Neural progenitor cell (in vitro differentiated cells): ENCODE results near the gene STOML1. TPM values are rescaled to one million over a fixed set of nuclear protein-coding genes. Genes with fewer than 3 reads are reported as not detected.

Experiments
- DNase-seq: peaks from one replicate; pipeline ENCODE4 v3.0.0-alpha.2; 2016; ENCODE audit warnings: low spot score
- H2AFZ ChIP-seq: fragments of 200-600 bp; sonication (generic); replicated peaks from 2 replicates; pipeline ENCODE4 v1.6.1; 2016; ENCODE audit warnings: antibody characterized with exemption
- H3F3A ChIP-seq: fragments of 200-600 bp; sonication (generic); 2 replicates; pipeline ENCODE4 v1.6.1; 2016; ENCODE audit warnings: antibody characterized with exemption, low read depth
- H3K27ac ChIP-seq: fragments of 200-600 bp; sonication (generic); 2 replicates; pipeline ENCODE4 v1.5.1; 2016; ENCODE audit warnings: mild to moderate bottlenecking
- H3K27me3 ChIP-seq: fragments of 200-600 bp; sonication (generic); 2 replicates; pipeline ENCODE4 v1.6.1; 2016; ENCODE audit warnings: mild to moderate bottlenecking, moderate library complexity
- H3K36me3 ChIP-seq: fragments of 200-600 bp; sonication (generic); 2 replicates; pipeline ENCODE4 v1.5.1; 2016
- H3K4me1 ChIP-seq: fragments of 200-600 bp; sonication (generic); 2 replicates; pipeline ENCODE4 v1.6.1; 2016; ENCODE audit warnings: mixed run types
- H3K4me2 ChIP-seq: fragments of 200-600 bp; sonication (generic); 2 replicates; pipeline ENCODE4 v1.6.1; 2016
- H3K4me3 ChIP-seq: fragments of 200-600 bp; sonication (generic); 2 replicates; pipeline ENCODE4 v1.5.1; 2016
- H3K79me2 ChIP-seq: fragments of 200-600 bp; sonication (generic); 2 replicates; pipeline ENCODE4 v1.6.1; 2016; ENCODE audit warnings: low read depth
- H3K9ac ChIP-seq: fragments of 200-600 bp; sonication (generic); 2 replicates; pipeline ENCODE4 v1.6.1; 2016
- H3K9me3 ChIP-seq: fragments of 200-600 bp; sonication (generic); 2 replicates; pipeline ENCODE4 v1.5.1; 2016; ENCODE audit warnings: low read depth
- H4K20me1 ChIP-seq: fragments of 200-600 bp; sonication (generic); 2 replicates; pipeline ENCODE4 v1.6.1; 2016; ENCODE audit warnings: low read depth
- H3K27ac Mint-ChIP-seq: 3 replicates; pipeline ENCODE4 v1.8.0; 2021; ENCODE audit warnings: mixed read lengths
- H3K27me3 Mint-ChIP-seq: 2 replicates; pipeline ENCODE4 v1.8.0; 2022; ENCODE audit warnings: low read depth, mild to moderate bottlenecking, inconsistent platforms, moderate library complexity, mixed read lengths; ENCODE audit not compliant: insufficient read depth
- H3K36me3 Mint-ChIP-seq: 3 replicates; pipeline ENCODE4 v1.8.0; 2021; ENCODE audit warnings: mixed read lengths
- H3K4me1 Mint-ChIP-seq: 3 replicates; pipeline ENCODE4 v1.8.0; 2021; ENCODE audit warnings: mixed read lengths
- H3K4me3 Mint-ChIP-seq: 3 replicates; pipeline ENCODE4 v1.8.0; 2021; ENCODE audit warnings: mild to moderate bottlenecking, moderate library complexity, mixed read lengths
- H3K9me3 Mint-ChIP-seq: 3 replicates; pipeline ENCODE4 v1.8.0; 2020; ENCODE audit warnings: mixed read lengths
- CTCF ChIP-seq: fragments of 200-600 bp; sonication (generic); IDR thresholded peaks from 2 replicates; pipeline ENCODE4 v1.5.1; 2017; ENCODE audit warnings: antibody characterized with exemption, mild to moderate bottlenecking
- EZH2 ChIP-seq: fragments of 200-600 bp; sonication (generic); IDR thresholded peaks from 2 replicates; pipeline ENCODE4 v1.6.1; 2017; ENCODE audit warnings: antibody characterized with exemption, mild to moderate bottlenecking, moderate library complexity
- EZH2phosphoT487 ChIP-seq: fragments of 200-600 bp; sonication (generic); IDR thresholded peaks from 2 replicates; pipeline ENCODE4 v1.6.1; 2017; ENCODE audit warnings: antibody characterized with exemption
- total RNA-seq: library from RNA; depleted of rRNA; stranded (reverse); fragments of >200 nt; gene quantifications from 2 replicates; pipeline ENCODE4 v1.2.3, GENCODE V29; 2015; ENCODE audit warnings: low replicate concordance

Gene STOML1
- total RNA-seq, 1 donor from 2014 or later = 2.0 TPM

- peaks cover 13% of the 10 kb centered on the region for H3K4me1 Mint-ChIP-seq
- H3K27me3 Mint-ChIP-seq = peaks cover 2% of the 10 kb centered on the region
- Histone ChIP-seq H3K9ac (no peak overlapping the region), H3K4me2 (no peak overlapping the region), H3K79me2 (peaks cover 8% of the 10 kb centered on the region), H3F3A (no peaks in the 10 kb centered on the region), H3K9me3 (no peaks in the 10 kb centered on the region), H2AFZ (no peak overlapping the region), H3K27ac (no peak overlapping the region), H3K36me3 (no peaks in the 10 kb centered on the region), H3K27me3 (no peaks in the 10 kb centered on the region), H3K4me3 (no peak overlapping the region), H4K20me1 (peaks cover 11% of the 10 kb centered on the region), H3K4me1 (no peaks in the 10 kb centered on the region)
- TF ChIP-seq EZH2phosphoT487 = no peak
- TF ChIP-seq CTCF = no peak
- no peak for TF ChIP-seq EZH2
- H3K4me3 Mint-ChIP-seq = no peak overlapping the region
- H3K36me3 Mint-ChIP-seq = peaks cover 25% of the 10 kb centered on the region
- H3K27ac Mint-ChIP-seq = no peak overlapping the region
- DNase-seq = no peak
- no peaks in the 10 kb centered on the region for H3K9me3 Mint-ChIP-seq
Observed at GRCh38 chr15:74011610-74012009, 19.5 kb upstream of the STOML1 start.

GRCh38 chr15:74010929-74011540 lies 18.9 kb upstream of the STOML1 start:
- no peak overlapping the region for H3K27ac Mint-ChIP-seq
- H3K4me1 ChIP-seq = no peaks in the 10 kb centered on the region

GRCh38 chr15:74008901-74009300 lies 16.8 kb upstream of the STOML1 start:
- no peaks in the 10 kb centered on the region for H3K27me3 ChIP-seq
- H3K27ac ChIP-seq = no peak overlapping the region
- peaks cover 8% of the 10 kb centered on the region for H3K79me2 ChIP-seq
- H3K4me3 ChIP-seq = no peak overlapping the region
- Mint-ChIP-seq H3K27me3 (no peaks in the 10 kb centered on the region), H3K4me3 (no peak overlapping the region), H3K27ac (no peak overlapping the region), H3K4me1 (peaks cover 13% of the 10 kb centered on the region), H3K9me3 (no peaks in the 10 kb centered on the region), H3K36me3 (peaks cover 23% of the 10 kb centered on the region)
- peaks cover 10% of the 10 kb centered on the region for H3F3A ChIP-seq
- DNase-seq = no peak
- peaks cover 5% of the 10 kb centered on the region for H3K4me1 ChIP-seq
- no peak overlapping the region for H3K4me2 ChIP-seq
- no peaks in the 10 kb centered on the region for H3K9me3 ChIP-seq
- no peak overlapping the region for H3K9ac ChIP-seq
- no peak overlapping the region for H2AFZ ChIP-seq
- peaks cover 20% of the 10 kb centered on the region for H4K20me1 ChIP-seq
- H3K36me3 ChIP-seq = no peaks in the 10 kb centered on the region
- TF ChIP-seq CTCF (no peak), EZH2 (no peak), EZH2phosphoT487 (no peak)

More at GRCh38 chr15:74010929-74011540, 18.9 kb upstream of the STOML1 start:
- H3K27me3 Mint-ChIP-seq = peaks cover 2% of the 10 kb centered on the region
- H3K4me2 ChIP-seq = no peak overlapping the region
- H3K36me3 Mint-ChIP-seq = peaks cover 25% of the 10 kb centered on the region
- TF ChIP-seq EZH2phosphoT487 (no peak), EZH2 (no peak), CTCF (no peak)
- no peak for DNase-seq
- no peak overlapping the region for H3K9ac ChIP-seq
- peaks cover 11% of the 10 kb centered on the region for H4K20me1 ChIP-seq
- H3K9me3 Mint-ChIP-seq = no peaks in the 10 kb centered on the region
- H3K9me3 ChIP-seq = no peaks in the 10 kb centered on the region
- H3F3A ChIP-seq = no peaks in the 10 kb centered on the region
- no peaks in the 10 kb centered on the region for H3K36me3 ChIP-seq
- H2AFZ ChIP-seq = no peak overlapping the region
- H3K4me3 ChIP-seq = no peak overlapping the region
- H3K79me2 ChIP-seq = peaks cover 8% of the 10 kb centered on the region
- peaks cover 13% of the 10 kb centered on the region for H3K4me1 Mint-ChIP-seq
- H3K27ac ChIP-seq = no peak overlapping the region
- H3K27me3 ChIP-seq = no peaks in the 10 kb centered on the region
- H3K4me3 Mint-ChIP-seq = no peak overlapping the region
